ENCODE data around the gene ARL16. TPM values are rescaled to one million over a fixed set of nuclear protein-coding genes. Genes with fewer than 3 reads are reported as not detected.
A peak's percentile ranks its signal among the peaks of the same experiment; 100 is the strongest.

Gene ARL16
- polyA plus RNA-seq, 1 donor from 2014 or later: 33.2 TPM

- Mint-ChIP-seq H3K27me3 (peaks cover 17% of the 10 kb centered on the region), H3K27ac (no peak overlapping the region), H3K9me3 (no peaks in the 10 kb centered on the region), H3K36me3 (no peaks in the 10 kb centered on the region), H3K4me1 (peaks cover 0 to 5% (median 3%) of the 10 kb centered on the region in 3 donors), H3K4me3 (no peak overlapping the region)
These were observed 28.0 kb downstream of the ARL16 start for GRCh38 chr17:81655378-81656117.

- Mint-ChIP-seq H3K27me3 (peaks cover 29% of the 10 kb centered on the region), H3K36me3 (no peaks in the 10 kb centered on the region), H3K4me3 (peak overlapping the region; percentile 4 to 87 (median 71)), H3K9me3 (no peaks in the 10 kb centered on the region), H3K27ac (no peak overlapping the region), H3K4me1 (peaks cover 0 to 5% (median 3%) of the 10 kb centered on the region in 3 donors)
These were observed 30.5 kb downstream of the ARL16 start for GRCh38 chr17:81652906-81653771.

- no peaks in the 10 kb centered on the region for H3K36me3 Mint-ChIP-seq
- peaks cover 29% of the 10 kb centered on the region for H3K27me3 Mint-ChIP-seq
- H3K4me1 Mint-ChIP-seq: peaks cover 0 to 5% (median 3%) of the 10 kb centered on the region in 3 donors
- no peaks in the 10 kb centered on the region for H3K9me3 Mint-ChIP-seq
- H3K27ac Mint-ChIP-seq: no peak overlapping the region
- peak overlapping the region in 1 of 4 donors; percentile 34 for H3K4me3 Mint-ChIP-seq
These were observed 31.9 kb downstream of the ARL16 start for GRCh38 chr17:81651692-81652091.

GRCh38 chr17:81650951-81651350 lies 32.6 kb downstream of the ARL16 start:
- Mint-ChIP-seq H3K27me3 (peaks cover 29% of the 10 kb centered on the region), H3K36me3 (no peaks in the 10 kb centered on the region), H3K4me3 (no peak overlapping the region)

GRCh38 chr17:81648707-81649085 lies 34.9 kb downstream of the ARL16 start:
- H3K36me3 Mint-ChIP-seq: no peaks in the 10 kb centered on the region
- no peaks in the 10 kb centered on the region for H3K9me3 Mint-ChIP-seq
- peak overlapping the region in 1 of 3 donors; percentile 27 for H3K27ac Mint-ChIP-seq
- peaks cover 21% of the 10 kb centered on the region for H3K27me3 Mint-ChIP-seq
- peaks cover 0 to 4% (median 3%) of the 10 kb centered on the region in 3 donors for H3K4me1 Mint-ChIP-seq
- no peak overlapping the region for H3K4me3 Mint-ChIP-seq

More at GRCh38 chr17:81650951-81651350, 32.6 kb downstream of the ARL16 start:
- Mint-ChIP-seq H3K4me1 (peaks cover 0 to 5% (median 3%) of the 10 kb centered on the region in 3 donors), H3K27ac (no peak overlapping the region), H3K9me3 (no peaks in the 10 kb centered on the region)

GRCh38 chr17:81648013-81648706 lies 35.4 kb downstream of the ARL16 start:
- Mint-ChIP-seq H3K36me3 (no peaks in the 10 kb centered on the region), H3K4me1 (peaks cover 0 to 2% (median 0%) of the 10 kb centered on the region in 3 donors), H3K9me3 (no peaks in the 10 kb centered on the region), H3K27me3 (peaks cover 16% of the 10 kb centered on the region), H3K27ac (no peak overlapping the region), H3K4me3 (no peak overlapping the region)

- H3K27ac Mint-ChIP-seq: no peak overlapping the region
- peaks cover 0 to 2% (median 0%) of the 10 kb centered on the region in 3 donors for H3K4me1 Mint-ChIP-seq
- H3K27me3 Mint-ChIP-seq: peaks cover 14% of the 10 kb centered on the region
- no peaks in the 10 kb centered on the region for H3K9me3 Mint-ChIP-seq
- peak overlapping the region in 1 of 4 donors; percentile 32 for H3K4me3 Mint-ChIP-seq
- no peaks in the 10 kb centered on the region for H3K36me3 Mint-ChIP-seq
These were observed 36.0 kb downstream of the ARL16 start for GRCh38 chr17:81647640-81648012.

- H3K4me3 Mint-ChIP-seq: peak overlapping the region in 1 of 4 donors; percentile 32
- no peaks in the 10 kb centered on the region for H3K9me3 Mint-ChIP-seq
- no peak overlapping the region for H3K27ac Mint-ChIP-seq
- peaks cover 0 to 2% (median 0%) of the 10 kb centered on the region in 3 donors for H3K4me1 Mint-ChIP-seq
- H3K27me3 Mint-ChIP-seq: peaks cover 14% of the 10 kb centered on the region
- no peaks in the 10 kb centered on the region for H3K36me3 Mint-ChIP-seq
These were observed 36.6 kb downstream of the ARL16 start for GRCh38 chr17:81646869-81647600.

GRCh38 chr17:81644976-81645952 lies 38.3 kb downstream of the ARL16 start:
- no peaks in the 10 kb centered on the region for H3K9me3 Mint-ChIP-seq
- H3K36me3 Mint-ChIP-seq: no peaks in the 10 kb centered on the region
- H3K4me3 Mint-ChIP-seq: no peak overlapping the region
- H3K4me1 Mint-ChIP-seq: no peaks in the 10 kb centered on the region
- peaks cover 11% of the 10 kb centered on the region for H3K27me3 Mint-ChIP-seq
- H3K27ac Mint-ChIP-seq: no peak overlapping the region

- Mint-ChIP-seq H3K4me1 (peaks cover 0 to 2% (median 0%) of the 10 kb centered on the region in 3 donors), H3K4me3 (no peak overlapping the region), H3K27ac (no peak overlapping the region), H3K36me3 (peaks cover 2% of the 10 kb centered on the region), H3K27me3 (peaks cover 6% of the 10 kb centered on the region), H3K9me3 (no peaks in the 10 kb centered on the region)
These were observed 39.1 kb downstream of the ARL16 start for GRCh38 chr17:81644496-81644895.

GRCh38 chr17:81641825-81642489 lies 41.6 kb downstream of the ARL16 start:
- no peaks in the 10 kb centered on the region for H3K27me3 Mint-ChIP-seq
- no peak overlapping the region for H3K27ac Mint-ChIP-seq
- H3K36me3 Mint-ChIP-seq: peaks cover 2% of the 10 kb centered on the region
- peaks cover 0 to 2% (median 2%) of the 10 kb centered on the region in 3 donors for H3K4me1 Mint-ChIP-seq
- H3K9me3 Mint-ChIP-seq: no peaks in the 10 kb centered on the region
- peak overlapping the region in 1 of 4 donors; percentile 45 for H3K4me3 Mint-ChIP-seq

GRCh38 chr17:81640011-81640410 lies 43.6 kb downstream of the ARL16 start:
- Mint-ChIP-seq H3K27ac (peak overlapping the region in 1 of 3 donors; percentile 56), H3K4me1 (peaks cover 9 to 10% (median 10%) of the 10 kb centered on the region in 3 donors), H3K9me3 (no peaks in the 10 kb centered on the region), H3K36me3 (peaks cover 2% of the 10 kb centered on the region), H3K27me3 (no peaks in the 10 kb centered on the region), H3K4me3 (peak overlapping the region in 2 of 4 donors; percentile 34 to 51)

GRCh38 chr17:81638683-81639082 lies 44.9 kb downstream of the ARL16 start:
- peak overlapping the region in 2 of 4 donors; percentile 52 to 77 for H3K4me3 Mint-ChIP-seq
- H3K27ac Mint-ChIP-seq: peak overlapping the region in 1 of 3 donors; percentile 76
- no peaks in the 10 kb centered on the region for H3K9me3 Mint-ChIP-seq
- peaks cover 9 to 13% (median 10%) of the 10 kb centered on the region in 3 donors for H3K4me1 Mint-ChIP-seq
- no peaks in the 10 kb centered on the region for H3K27me3 Mint-ChIP-seq
- peaks cover 2% of the 10 kb centered on the region for H3K36me3 Mint-ChIP-seq

Data from IgD-negative memory B cell (primary cell).